SK-N-SH treated with all-trans-retinoic acid at 6 μM for 48 hours (cell line): Measurements from ENCODE around the gene TBCD.

Experiments
- ARNTL ChIP-seq: fragments of 450-650 bp; formaldehyde crosslinking; IDR thresholded peaks from 2 replicates; pipeline ENCODE4 v1.5.0; 2020; ENCODE audit warnings: low read depth, mild to moderate bottlenecking, moderate library complexity, borderline replicate concordance
- CSRNP3 ChIP-seq: fragments of 250-450 bp; sonication (Bioruptor Pico); IDR thresholded peaks from 2 replicates; pipeline ENCODE4 v1.5.1; 2021; ENCODE audit warnings: mild to moderate bottlenecking, moderate library complexity
- ISL1 ChIP-seq: fragments of 250-450 bp; sonication (Bioruptor Pico); IDR thresholded peaks from 2 replicates; pipeline ENCODE4 v2.1.2; 2022; ENCODE audit warnings: mild to moderate bottlenecking, moderate library complexity
- RARB ChIP-seq: fragments of 250-450 bp; sonication (Bioruptor Pico); IDR thresholded peaks from 2 replicates; pipeline ENCODE4 v1.8.0; 2021; ENCODE audit warnings: mild to moderate bottlenecking, moderate library complexity
- SNAI2 ChIP-seq: fragments of 250-450 bp; sonication (Bioruptor Pico); IDR thresholded peaks from 2 replicates; pipeline ENCODE4 v1.5.0; 2020; ENCODE audit warnings: mild to moderate bottlenecking, moderate library complexity
- ZFP3 ChIP-seq: fragments of 250-450 bp; sonication (Bioruptor Pico); IDR thresholded peaks from 2 replicates; pipeline ENCODE4 v1.5.0; 2020; ENCODE audit warnings: mild to moderate bottlenecking, moderate library complexity
- ZFP30 ChIP-seq: fragments of 450-650 bp; formaldehyde crosslinking; IDR thresholded peaks from 2 replicates; pipeline ENCODE4 v1.5.0; 2022; ENCODE audit warnings: mild to moderate bottlenecking, moderate library complexity
- ZNF565 ChIP-seq: fragments of 450-650 bp; formaldehyde crosslinking; conservative IDR thresholded peaks from 2 replicates; pipeline ENCODE4 v1.5.0; 2020; ENCODE audit warnings: low read depth, mild to moderate bottlenecking, moderate library complexity
- ZNF8 ChIP-seq: fragments of 450-650 bp; formaldehyde crosslinking; IDR thresholded peaks from 2 replicates; pipeline ENCODE4 v1.5.0; 2020; ENCODE audit warnings: mild to moderate bottlenecking, moderate library complexity
- TF ChIP-seq, protein P1 (sequence below): fragments of 250-450 bp; sonication (Bioruptor Pico); IDR thresholded peaks from 2 replicates; pipeline ENCODE4 v1.8.0; 2020; ENCODE audit warnings: mild to moderate bottlenecking, moderate library complexity, borderline replicate concordance

DNA sequence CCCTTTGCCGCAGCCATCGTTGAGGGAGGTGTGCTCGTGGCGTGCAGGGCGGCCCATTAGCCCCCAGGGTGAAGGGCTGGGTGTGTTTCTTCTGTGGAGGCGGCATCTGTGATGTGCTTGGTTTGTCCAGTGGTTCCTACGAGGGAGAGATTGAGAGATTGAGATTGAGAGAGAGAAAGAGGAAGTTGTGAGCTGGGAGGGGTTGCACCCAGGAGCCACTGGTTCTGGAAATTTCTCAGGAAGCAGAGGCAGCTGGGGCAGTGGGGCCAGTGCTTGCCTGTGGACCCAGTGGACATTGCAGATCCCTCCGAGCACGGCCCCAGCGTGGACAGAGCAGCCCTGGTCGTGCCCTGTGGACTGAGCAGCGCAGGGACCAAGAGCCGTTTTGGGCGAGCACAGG is 160.0 kb downstream of the TBCD start:
- no peak for TF ChIP-seq CSRNP3 (CRISPR knock-in tag)
- no peak for TF ChIP-seq ZFP3 (CRISPR knock-in tag)
- TF ChIP-seq ZFP30 = no peak
- no peak for TF ChIP-seq SNAI2 (CRISPR knock-in tag)
- TF ChIP-seq ZNF565 (CRISPR knock-in tag) = no peak
- TF ChIP-seq, protein P1, sequence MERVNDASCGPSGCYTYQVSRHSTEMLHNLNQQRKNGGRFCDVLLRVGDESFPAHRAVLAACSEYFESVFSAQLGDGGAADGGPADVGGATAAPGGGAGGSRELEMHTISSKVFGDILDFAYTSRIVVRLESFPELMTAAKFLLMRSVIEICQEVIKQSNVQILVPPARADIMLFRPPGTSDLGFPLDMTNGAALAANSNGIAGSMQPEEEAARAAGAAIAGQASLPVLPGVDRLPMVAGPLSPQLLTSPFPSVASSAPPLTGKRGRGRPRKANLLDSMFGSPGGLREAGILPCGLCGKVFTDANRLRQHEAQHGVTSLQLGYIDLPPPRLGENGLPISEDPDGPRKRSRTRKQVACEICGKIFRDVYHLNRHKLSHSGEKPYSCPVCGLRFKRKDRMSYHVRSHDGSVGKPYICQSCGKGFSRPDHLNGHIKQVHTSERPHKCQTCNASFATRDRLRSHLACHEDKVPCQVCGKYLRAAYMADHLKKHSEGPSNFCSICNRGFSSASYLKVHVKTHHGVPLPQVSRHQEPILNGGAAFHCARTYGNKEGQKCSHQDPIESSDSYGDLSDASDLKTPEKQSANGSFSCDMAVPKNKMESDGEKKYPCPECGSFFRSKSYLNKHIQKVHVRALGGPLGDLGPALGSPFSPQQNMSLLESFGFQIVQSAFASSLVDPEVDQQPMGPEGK (CRISPR knock-in tag) = no peak
- TF ChIP-seq RARB (CRISPR knock-in tag) = no peak
- TF ChIP-seq ARNTL (CRISPR knock-in tag) = no peak
- no peak for TF ChIP-seq ISL1 (CRISPR knock-in tag)
- no peak for TF ChIP-seq ZNF8 (CRISPR knock-in tag)
